ENCODE measurements around the gene GIPC3. TPM values are rescaled to one million over a fixed set of nuclear protein-coding genes. Genes with fewer than 3 reads are reported as not detected.
A peak's percentile ranks its signal among the peaks of the same experiment; 100 is the strongest.
"Not testable (repeated sequence)": the region's sequence is repeated elsewhere in the genome, so short reads cannot be mapped to it uniquely, and the experiment has no call there.

GIPC3 gene
- total and polyA plus RNA-seq, 4 experiments from 2014 or later, result 0.45 to 0.70 (median 0.64) TPM; not detected in 1

- Histone ChIP-seq H3K4me1 (ENCODE audit: insufficient read depth, low read length) (peaks cover 49% of the 10 kb centered on the region), H3K9me3 (ENCODE audit: control insufficient read depth in 1 of 2, low read length in 2 of 2) (no peaks in the 10 kb centered on the region)
- intact Hi-C loops (cut with micrococcal nuclease), result loop anchor here (1.0 kb wide), 2 partner anchors 15 to 70 kb away; partner anchors contain the start of gene HMG20B
Observed at GRCh38 chr19:3556978-3557460, 28.3 kb upstream of the GIPC3 start.

GRCh38 chr19:3557461-3558248, 27.6 kb upstream of the GIPC3 start, which contains the start of gene MFSD12:
MFSD12 (minus strand) TSS chr19:3557586; CDS start chr19:3557403, 183 bp downstream.
- H3K4me3 ChIP-seq (ENCODE audit: low read length in 2 of 2), result peak within 1 kb of the TSS; percentile 81 to 84
- H3K36me3 ChIP-seq (ENCODE audit: insufficient read depth, low read length), result no peaks in the 10 kb centered on the region
- no peaks in the 10 kb centered on the region for H3K9me3 ChIP-seq (ENCODE audit: control insufficient read depth in 1 of 2, low read length in 2 of 2)
- H3K27ac Mint-ChIP-seq, result peak within 1 kb of the TSS; percentile 92 to 99 (median 97)
- H3K36me3 Mint-ChIP-seq, result peaks cover 0 to 10% of the 10 kb centered on the region in 2 donors
- peak within 1 kb of the TSS; percentile 74 for H3K27ac ChIP-seq (ENCODE audit: low read depth, low read length)
- no peaks in the 10 kb centered on the region for H3K27me3 ChIP-seq (ENCODE audit: insufficient read depth, low read length)
- H3K4me1 ChIP-seq (ENCODE audit: insufficient read depth, low read length), result peaks cover 47% of the 10 kb centered on the region
- H3K4me3 Mint-ChIP-seq, result peak within 1 kb of the TSS; percentile 92 to 99 (median 96)
- peaks cover 0 to 1% of the 10 kb centered on the region in 2 donors for H3K27me3 Mint-ChIP-seq
- H3K9me3 Mint-ChIP-seq, result peaks cover 0 to 3% (median 0%) of the 10 kb centered on the region in 8 donors
- DNase-seq, result peak; percentile 90 to 94 (median 93)
- POLR2A ChIA-PET (ENCODE audit: partially characterized antibody), result interaction anchor here (0.6 to 7.2 kb wide), 22 partner anchors 10 to 689 kb away, joined by 3 to 54 read pairs (median 4); partner anchors contain the start of genes FZR1, GIPC3, HMG20B and TEKTIP1
- peaks cover 21 to 42% (median 32%) of the 10 kb centered on the region in 4 donors for H3K4me1 Mint-ChIP-seq
- intact Hi-C loops (cut with micrococcal nuclease), result loop anchor here (1.0 kb wide), 2 partner anchors 15 to 70 kb away; partner anchors contain the start of gene HMG20B
- CTCF ChIA-PET (ENCODE audit: partially characterized antibody), result interaction anchor here (1.1 to 4.3 kb wide), 5 partner anchors 12 to 28 kb away, joined by 3 to 49 read pairs (median 5); partner anchors contain the start of gene GIPC3

More at GRCh38 chr19:3556978-3557460, 28.3 kb upstream of the GIPC3 start:
- Mint-ChIP-seq H3K36me3 (peaks cover 0 to 10% of the 10 kb centered on the region in 2 donors), H3K27me3 (peaks cover 0 to 1% of the 10 kb centered on the region in 2 donors), H3K4me3 (peak overlapping the region; percentile 92 to 99 (median 96)), H3K27ac (peak overlapping the region; percentile 92 to 99 (median 97)), H3K4me1 (peaks cover 21 to 45% (median 32%) of the 10 kb centered on the region in 4 donors), H3K9me3 (peaks cover 0 to 3% (median 0%) of the 10 kb centered on the region in 8 donors)
- peak overlapping the region; percentile 73 to 81 for H3K4me3 ChIP-seq (ENCODE audit: low read length in 2 of 2)
- CTCF ChIA-PET (ENCODE audit: partially characterized antibody), result interaction anchor here (0.6 to 4.3 kb wide), 6 partner anchors 9 to 28 kb away, joined by 3 to 49 read pairs (median 4); partner anchors contain the start of gene GIPC3
- H3K27me3 ChIP-seq (ENCODE audit: insufficient read depth, low read length), result no peaks in the 10 kb centered on the region
- DNase-seq, result peak; percentile 53 to 85 (median 59)
- POLR2A ChIA-PET (ENCODE audit: partially characterized antibody), result interaction anchor here (0.7 to 7.2 kb wide), 19 partner anchors 9 to 690 kb away, joined by 3 to 54 read pairs (median 6); partner anchors contain the start of genes DOHH, GIPC3, HMG20B and TEKTIP1
- H3K36me3 ChIP-seq (ENCODE audit: insufficient read depth, low read length), result no peaks in the 10 kb centered on the region
- H3K27ac ChIP-seq (ENCODE audit: low read depth, low read length), result peak overlapping the region; percentile 74

GRCh38 chr19:3563709-3564524, 21.4 kb upstream of the GIPC3 start:
- Mint-ChIP-seq H3K9me3 (peaks cover 0 to 2% (median 0%) of the 10 kb centered on the region in 8 donors), H3K4me1 (no peaks in the 10 kb centered on the region), H3K4me3 (no peak overlapping the region), H3K36me3 (no peaks in the 10 kb centered on the region), H3K27me3 (no peaks in the 10 kb centered on the region), H3K27ac (peak overlapping the region in 1 of 7 donors; percentile 60)
- H3K4me1 ChIP-seq (ENCODE audit: insufficient read depth, low read length), result no peaks in the 10 kb centered on the region
- intact Hi-C loops (cut with micrococcal nuclease), result no loop called here
- CTCF ChIA-PET (ENCODE audit: partially characterized antibody), result no interaction called here
- no peaks in the 10 kb centered on the region for H3K9me3 ChIP-seq (ENCODE audit: control insufficient read depth in 1 of 2, low read length in 2 of 2)
- POLR2A ChIA-PET (ENCODE audit: partially characterized antibody), result interaction anchor here (1.1 kb wide), 1 partner anchor 10 kb away, joined by 4 read pairs; no protein-coding TSS in a partner anchor
- H3K27me3 ChIP-seq (ENCODE audit: insufficient read depth, low read length), result no peaks in the 10 kb centered on the region
- no peaks in the 10 kb centered on the region for H3K36me3 ChIP-seq (ENCODE audit: insufficient read depth, low read length)
- H3K4me3 ChIP-seq (ENCODE audit: low read length in 2 of 2), result no peak overlapping the region
- no peak overlapping the region for H3K27ac ChIP-seq (ENCODE audit: low read depth, low read length)
- DNase-seq, result no peak

GRCh38 chr19:3565139-3565538, 20.1 kb upstream of the GIPC3 start:
- no peaks in the 10 kb centered on the region for H3K4me1 ChIP-seq (ENCODE audit: insufficient read depth, low read length)
- H3K27me3 ChIP-seq (ENCODE audit: insufficient read depth, low read length), result no peaks in the 10 kb centered on the region
- H3K9me3 ChIP-seq (ENCODE audit: control insufficient read depth in 1 of 2, low read length in 2 of 2), result no peaks in the 10 kb centered on the region
- ChIA-PET POLR2A (ENCODE audit: partially characterized antibody) (no interaction called here), CTCF (ENCODE audit: partially characterized antibody) (interaction anchor here (0.7 to 1.3 kb wide), 2 partner anchors 20 to 196 kb away, joined by 3 read pairs; no protein-coding TSS in a partner anchor)
- H3K4me3 ChIP-seq (ENCODE audit: low read length in 2 of 2), result no peak overlapping the region
- peaks cover 0 to 2% (median 0%) of the 10 kb centered on the region in 8 donors for H3K9me3 Mint-ChIP-seq
- no peak overlapping the region for H3K27ac Mint-ChIP-seq
- no peak overlapping the region for H3K4me3 Mint-ChIP-seq
- H3K36me3 ChIP-seq (ENCODE audit: insufficient read depth, low read length), result no peaks in the 10 kb centered on the region
- H3K4me1 Mint-ChIP-seq, result no peaks in the 10 kb centered on the region
- H3K36me3 Mint-ChIP-seq, result no peaks in the 10 kb centered on the region
- intact Hi-C loops (cut with micrococcal nuclease), result no loop called here
- H3K27ac ChIP-seq (ENCODE audit: low read depth, low read length), result no peak overlapping the region
- no peaks in the 10 kb centered on the region for H3K27me3 Mint-ChIP-seq
- no peak for DNase-seq

GRCh38 chr19:3570042-3570441, 15.2 kb upstream of the GIPC3 start:
- peaks cover 15% of the 10 kb centered on the region for H3K4me1 ChIP-seq (ENCODE audit: insufficient read depth, low read length)
- intact Hi-C loops (cut with micrococcal nuclease), result loop anchor here (5.0 to 10.0 kb wide), 3 partner anchors 63 to 495 kb away; partner anchors contain the start of genes FZR1 and ZBTB7A
- not testable (repeated sequence) for H3K4me3 ChIP-seq (ENCODE audit: low read length in 2 of 2); H3K27ac Mint-ChIP-seq; H3K27me3 ChIP-seq (ENCODE audit: insufficient read depth, low read length); H3K4me3 Mint-ChIP-seq; H3K36me3 ChIP-seq (ENCODE audit: insufficient read depth, low read length); DNase-seq; H3K27me3 Mint-ChIP-seq; H3K9me3 ChIP-seq (ENCODE audit: control insufficient read depth in 1 of 2, low read length in 2 of 2); H3K9me3 Mint-ChIP-seq; H3K36me3 Mint-ChIP-seq; H3K27ac ChIP-seq (ENCODE audit: low read depth, low read length)
- peaks cover 3 to 19% (median 15%) of the 10 kb centered on the region in 4 donors for H3K4me1 Mint-ChIP-seq
- ChIA-PET POLR2A (ENCODE audit: partially characterized antibody) (interaction anchor here (5.8 kb wide), 1 partner anchor 13 kb away, joined by 54 read pairs; the partner anchor contains the start of gene MFSD12), CTCF (ENCODE audit: partially characterized antibody) (interaction anchor here (1.1 to 1.5 kb wide), 2 partner anchors 13 to 15 kb away, joined by 3 to 8 read pairs; partner anchors contain the start of genes GIPC3 and MFSD12)

GRCh38 chr19:3570606-3571011, 14.7 kb upstream of the GIPC3 start:
- intact Hi-C loops (cut with micrococcal nuclease), result loop anchor here (5.0 to 10.0 kb wide), 3 partner anchors 63 to 494 kb away; partner anchors contain the start of genes FZR1 and ZBTB7A
- H3K4me3 Mint-ChIP-seq, result no peak overlapping the region
- Histone ChIP-seq H3K36me3 (ENCODE audit: insufficient read depth, low read length) (no peaks in the 10 kb centered on the region), H3K27me3 (ENCODE audit: insufficient read depth, low read length) (no peaks in the 10 kb centered on the region), H3K9me3 (ENCODE audit: control insufficient read depth in 1 of 2, low read length in 2 of 2) (no peaks in the 10 kb centered on the region), H3K27ac (ENCODE audit: low read depth, low read length) (no peak overlapping the region), H3K4me1 (ENCODE audit: insufficient read depth, low read length) (peaks cover 15% of the 10 kb centered on the region), H3K4me3 (ENCODE audit: low read length in 2 of 2) (no peak overlapping the region)
- CTCF ChIA-PET (ENCODE audit: partially characterized antibody), result interaction anchor here (1.5 kb wide), 1 partner anchor 13 kb away, joined by 3 read pairs; the partner anchor contains the start of gene MFSD12
- DNase-seq, result no peak
- no peaks in the 10 kb centered on the region for H3K27me3 Mint-ChIP-seq
- H3K36me3 Mint-ChIP-seq, result peaks cover 5 to 11% of the 10 kb centered on the region in 2 donors
- H3K27ac Mint-ChIP-seq, result peak overlapping the region in 3 of 7 donors; percentile 27 to 80 (median 41)
- peaks cover 5 to 23% (median 17%) of the 10 kb centered on the region in 4 donors for H3K4me1 Mint-ChIP-seq
- POLR2A ChIA-PET (ENCODE audit: partially characterized antibody), result interaction anchor here (5.8 kb wide), 1 partner anchor 13 kb away, joined by 54 read pairs; the partner anchor contains the start of gene MFSD12
- H3K9me3 Mint-ChIP-seq, result peaks cover 0 to 2% (median 0%) of the 10 kb centered on the region in 8 donors
